ENCODE measurements around the gene IL3RA.
"Not testable (repeated sequence)": the region's sequence is repeated elsewhere in the genome, so short reads cannot be mapped to it uniquely, and the experiment has no call there.

The IL3RA gene

DNA sequence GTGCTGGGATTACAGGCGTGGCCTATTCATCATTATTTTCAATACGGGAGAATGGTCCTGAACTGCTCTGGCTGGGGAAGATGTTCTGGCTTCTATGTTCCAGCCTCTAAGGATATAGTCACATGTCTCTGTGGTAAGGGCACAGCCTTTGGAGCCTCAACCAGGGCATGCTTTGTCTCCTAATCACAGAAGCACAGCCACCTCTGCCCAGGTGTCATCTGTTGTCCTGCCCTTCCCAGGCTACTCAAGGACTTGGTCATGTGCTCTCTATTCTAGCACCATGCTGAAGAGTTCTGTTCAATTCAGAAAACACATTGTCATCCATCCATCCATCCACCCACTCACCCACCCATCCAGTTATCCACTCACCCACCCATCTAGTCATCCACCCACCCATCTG lies 86.6 kb downstream of the IL3RA start:
- no peak for DNase-seq (ENCODE audit: low read depth in 3 of 3)

DNA sequence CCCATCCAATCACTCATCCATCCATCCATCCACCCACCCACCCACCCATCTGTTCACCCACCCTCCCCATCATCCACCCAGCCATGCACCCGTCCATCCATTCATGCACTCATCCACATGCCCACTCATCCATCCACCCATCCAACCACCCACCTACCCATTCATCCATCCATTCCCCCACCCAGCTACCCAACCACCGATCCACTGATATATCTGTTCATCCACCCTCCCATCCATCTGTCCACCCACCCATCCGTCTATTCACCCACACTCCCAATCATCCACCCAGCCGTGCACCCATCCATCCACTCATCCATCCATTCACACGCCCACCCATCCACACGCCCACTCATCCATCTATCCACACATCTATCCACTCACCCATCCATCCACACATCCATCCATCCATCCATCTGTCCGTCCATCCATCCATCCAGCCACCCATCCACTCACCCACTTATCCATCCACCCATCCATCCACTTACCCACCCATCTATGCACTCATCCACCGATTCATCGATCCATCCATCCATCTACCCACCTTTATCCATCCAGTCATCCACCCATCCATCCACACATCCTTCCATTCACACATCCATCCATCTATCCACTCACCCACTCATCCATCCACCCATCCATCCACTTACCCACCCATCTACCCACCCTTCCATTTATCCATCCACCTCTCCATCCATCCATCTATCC lies 87.7 kb downstream of the IL3RA start:
- no peak for DNase-seq (ENCODE audit: low read depth in 3 of 3)

DNA sequence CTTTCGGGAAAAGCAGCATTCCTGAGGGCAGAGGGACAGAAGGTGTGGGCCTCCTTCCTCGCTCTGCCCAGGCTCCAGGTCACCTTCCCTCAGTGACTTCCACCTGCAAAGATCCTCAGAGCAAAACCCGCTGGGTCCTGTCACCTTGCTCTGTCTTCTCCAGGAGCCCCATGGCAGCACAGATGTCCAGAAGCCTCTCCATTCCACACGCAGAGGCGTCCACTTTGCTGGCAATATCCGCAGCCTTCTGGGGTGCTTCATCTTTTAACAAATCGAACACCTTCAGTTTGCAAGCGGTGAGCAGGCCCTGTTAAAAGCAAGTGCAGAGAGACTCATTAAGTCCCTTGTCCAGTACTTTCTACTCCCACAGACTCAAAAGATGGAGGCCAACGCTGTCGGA lies 88.8 kb downstream of the IL3RA start:
- no peak for DNase-seq (ENCODE audit: low read depth in 3 of 3)

DNA sequence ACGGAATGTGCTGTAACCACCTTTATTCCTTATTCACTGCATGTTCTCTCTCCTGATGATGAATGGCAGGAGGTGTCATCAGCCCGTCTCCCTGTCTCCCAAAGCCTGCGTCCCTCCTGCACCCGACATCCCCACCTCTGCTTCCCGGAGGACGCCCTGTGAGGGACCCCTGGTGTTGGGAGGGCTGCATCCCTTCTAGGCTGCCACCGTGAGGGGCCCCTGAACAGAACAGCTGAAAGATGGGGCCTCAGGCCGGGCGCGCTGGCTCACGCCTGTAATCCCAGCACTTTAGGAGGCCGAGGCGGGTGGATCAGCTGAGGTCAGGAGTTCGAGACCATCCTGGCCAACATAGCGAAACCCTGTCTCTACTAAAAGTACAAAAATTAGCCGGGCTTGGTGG lies 89.7 kb downstream of the IL3RA start:
- DNase-seq (ENCODE audit: low read depth in 3 of 3) = not testable (repeated sequence)

DNA sequence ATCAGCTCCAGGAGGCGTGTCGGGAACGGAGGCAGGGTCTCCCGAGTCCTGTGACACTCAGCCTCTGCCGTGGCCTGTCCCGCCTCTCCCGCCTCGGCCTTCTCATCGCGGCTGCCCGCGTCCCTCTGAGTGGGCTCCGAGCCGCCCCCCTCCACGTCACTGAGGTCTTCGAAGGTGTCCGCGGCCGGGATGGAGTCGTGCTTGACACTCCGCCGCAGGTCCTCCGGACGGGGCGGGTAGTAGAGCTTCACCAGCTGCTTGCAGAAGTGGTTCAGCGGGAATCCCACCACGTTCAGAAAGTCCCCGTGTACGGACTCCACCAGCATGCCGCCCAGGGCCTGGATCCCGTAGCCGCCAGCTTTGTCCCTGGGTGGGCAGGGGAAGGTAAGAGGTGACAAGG lies 91.2 kb downstream of the IL3RA start:
- no peak for DNase-seq (ENCODE audit: low read depth in 3 of 3)

DNA sequence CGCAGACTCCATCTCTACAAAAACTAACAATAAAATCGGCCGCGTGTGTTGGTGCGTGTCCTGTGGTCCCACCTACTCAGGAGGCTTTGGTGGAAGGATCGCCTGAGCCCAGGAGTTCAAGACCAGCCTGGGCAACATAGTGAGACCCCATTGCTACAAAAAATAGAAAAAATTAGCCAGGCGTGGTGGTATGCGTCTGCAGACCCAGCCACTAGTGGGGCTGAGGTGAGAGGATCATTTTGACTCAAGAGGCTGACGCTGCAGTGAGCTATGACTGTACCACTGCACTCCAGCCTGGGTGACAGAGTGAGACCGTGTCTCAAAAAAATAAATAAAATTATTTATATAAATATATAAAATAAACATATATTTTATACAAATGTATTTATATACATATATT lies 93.9 kb downstream of the IL3RA start:
- no peak for DNase-seq (ENCODE audit: low read depth in 3 of 3)

Measured in stimulated activated CD4-positive, alpha-beta T cell treated with anti-CD3 and anti-CD28 coated beads, TNF-alpha, amount 100 ng/mL, for 4 hours (primary cell).